Astrocyte of the hippocampus (primary cell): ENCODE data around the gene SIPA1L3.

Experiments used
- DNase-seq: peaks from one replicate; pipeline ENCODE4 v3.0.0; 2011; ENCODE audit warnings: low read depth, low spot score

SIPA1L3 gene

DNA sequence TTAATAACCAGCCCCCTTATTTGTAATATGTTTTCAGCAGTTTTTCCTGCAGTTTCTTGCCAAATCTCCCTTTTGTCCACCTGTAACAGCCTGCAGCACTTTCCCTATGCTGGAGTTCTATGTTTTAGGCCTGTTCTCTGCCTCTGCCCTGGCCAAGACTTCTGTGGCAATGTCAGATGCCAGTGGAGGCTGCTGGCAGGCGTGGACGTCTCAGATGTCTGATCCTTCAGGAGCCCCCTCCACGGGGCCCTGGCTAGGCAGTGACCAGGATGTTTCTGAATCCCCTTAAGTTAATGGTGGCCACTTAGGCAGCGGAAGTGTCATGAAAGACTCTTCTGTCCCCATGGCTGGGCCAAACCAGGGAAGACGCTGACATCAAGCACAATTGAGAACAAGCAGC, 40.8 kb downstream of the SIPA1L3 start:
- DNase-seq = no peak

DNA sequence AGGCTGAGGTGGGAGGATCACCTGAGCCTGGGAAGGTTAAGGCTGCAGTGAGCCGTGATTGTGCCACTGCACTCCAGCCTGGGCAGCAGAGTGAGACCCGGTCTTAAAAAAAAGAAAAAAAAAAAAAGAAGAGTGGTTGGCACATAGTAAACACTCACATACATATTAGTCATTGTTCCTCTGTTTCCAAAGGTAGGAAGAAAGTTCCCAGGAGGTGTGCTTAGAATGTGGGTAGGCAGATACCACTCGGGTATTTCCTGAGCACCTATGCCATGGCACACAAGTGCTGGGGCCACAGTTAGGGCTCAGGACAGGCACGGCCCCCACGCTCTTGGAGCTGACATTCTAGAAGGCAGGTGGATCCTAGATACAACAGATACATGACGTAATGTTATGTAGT, 41.4 kb downstream of the SIPA1L3 start:
- DNase-seq = no peak

GRCh38 chr19:37950471-37951175, 43.6 kb downstream of the SIPA1L3 start:
- DNase-seq = no peak

- no peak for DNase-seq
Measured at GRCh38 chr19:37951816-37952210, 44.8 kb downstream of the SIPA1L3 start.

DNA sequence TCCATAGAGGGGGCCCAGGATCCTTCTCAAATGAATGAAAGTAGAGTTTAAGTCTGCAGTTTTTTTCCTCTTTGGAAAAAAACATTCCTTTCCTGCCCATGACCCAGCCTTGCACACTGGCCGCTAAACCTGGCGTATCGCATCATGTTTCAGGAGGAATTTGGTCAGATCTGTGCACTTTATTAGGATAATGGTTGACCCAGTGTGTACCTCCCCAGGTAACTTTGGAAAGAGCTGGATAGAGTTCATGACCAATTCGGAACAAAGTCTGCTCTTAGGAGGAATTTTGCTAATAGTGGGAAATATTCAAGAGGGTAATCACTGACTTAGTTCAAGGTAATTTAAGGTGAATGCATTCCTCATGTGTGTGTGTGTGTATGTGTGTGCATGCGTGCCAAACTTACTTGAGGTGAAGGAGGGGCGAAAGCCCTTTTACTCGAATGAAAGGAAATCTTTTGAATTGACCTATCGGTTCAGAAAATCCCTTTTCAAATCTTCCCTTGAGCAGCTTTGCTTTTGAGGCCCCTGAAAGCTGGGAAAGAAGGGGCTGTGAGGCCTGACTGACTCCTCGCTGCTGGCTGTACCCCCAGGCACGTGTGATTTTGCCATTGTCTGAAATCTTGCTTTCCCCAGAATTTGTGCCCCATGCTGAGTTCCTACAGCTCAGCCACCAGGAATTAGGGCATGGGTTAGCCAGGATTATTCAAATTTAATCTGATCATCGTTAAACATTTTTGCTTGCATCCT, 46.3 kb downstream of the SIPA1L3 start:
- DNase-seq = peak; percentile 77

GRCh38 chr19:37953918-37954303, 46.9 kb downstream of the SIPA1L3 start:
- peak; percentile 27 for DNase-seq

GRCh38 chr19:37954421-37954874, 47.4 kb downstream of the SIPA1L3 start:
- peak; percentile 9 for DNase-seq

DNA sequence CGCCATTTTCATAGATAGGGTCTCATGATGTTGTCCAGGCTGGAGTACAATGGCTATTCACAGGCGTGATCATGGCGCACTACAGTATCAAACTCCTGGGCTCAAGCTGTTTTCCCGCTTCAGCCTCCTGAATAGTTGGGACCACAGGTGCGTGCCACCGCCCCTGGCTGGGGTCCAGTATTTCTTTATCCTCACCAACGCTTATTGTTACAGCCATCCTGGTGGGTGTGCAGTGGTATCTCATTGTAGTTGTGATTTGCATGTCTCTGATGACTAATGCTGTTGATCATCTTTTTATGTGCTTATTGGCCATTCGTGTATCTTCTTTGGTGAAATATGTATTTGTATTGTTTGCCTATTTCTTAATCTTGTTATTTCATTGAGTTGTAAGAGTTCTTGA, 49.0 kb downstream of the SIPA1L3 start:
- DNase-seq = no peak

DNA sequence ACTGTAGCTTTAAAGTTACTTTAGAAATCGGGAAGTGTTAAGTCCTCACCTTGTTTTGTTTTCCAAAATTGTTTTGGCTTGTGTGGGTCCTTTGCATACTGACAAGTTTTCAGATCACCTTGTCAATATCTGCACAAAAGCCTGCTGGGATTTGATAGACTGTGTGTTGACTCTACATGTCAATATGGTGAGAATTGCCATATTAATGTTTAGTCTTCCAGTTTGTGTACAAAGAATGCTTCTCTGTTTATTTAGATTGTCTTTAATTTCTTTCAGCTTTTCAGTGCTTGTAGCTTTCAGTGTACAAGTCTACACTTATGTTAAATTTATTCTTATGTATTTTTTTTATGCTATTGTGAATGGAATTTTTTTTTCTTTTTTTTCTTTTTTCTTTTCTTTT, 50.2 kb downstream of the SIPA1L3 start:
- no peak for DNase-seq

- DNase-seq = no peak
Measured at GRCh38 chr19:37959665-37960114, 52.7 kb downstream of the SIPA1L3 start.

DNA sequence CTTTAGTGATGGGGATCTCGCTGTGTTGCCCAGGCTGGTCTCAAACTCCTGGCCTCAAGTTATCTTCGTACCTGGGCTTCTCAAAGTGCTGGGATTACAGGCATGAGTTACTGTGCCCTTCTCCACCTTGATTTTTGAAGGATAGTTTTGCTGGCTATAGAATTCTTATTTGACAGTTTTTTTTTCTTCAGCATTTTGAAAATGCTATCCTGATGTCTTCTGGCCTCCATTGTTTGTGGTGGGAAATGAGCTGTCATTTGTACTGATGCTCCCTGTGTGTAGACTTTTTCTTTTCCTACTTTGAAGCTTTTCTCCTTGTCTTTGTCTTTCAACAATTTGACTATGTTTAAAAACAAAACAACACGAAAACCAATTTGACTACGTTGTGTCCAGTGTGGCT, 54.2 kb downstream of the SIPA1L3 start:
- DNase-seq = no peak

DNA sequence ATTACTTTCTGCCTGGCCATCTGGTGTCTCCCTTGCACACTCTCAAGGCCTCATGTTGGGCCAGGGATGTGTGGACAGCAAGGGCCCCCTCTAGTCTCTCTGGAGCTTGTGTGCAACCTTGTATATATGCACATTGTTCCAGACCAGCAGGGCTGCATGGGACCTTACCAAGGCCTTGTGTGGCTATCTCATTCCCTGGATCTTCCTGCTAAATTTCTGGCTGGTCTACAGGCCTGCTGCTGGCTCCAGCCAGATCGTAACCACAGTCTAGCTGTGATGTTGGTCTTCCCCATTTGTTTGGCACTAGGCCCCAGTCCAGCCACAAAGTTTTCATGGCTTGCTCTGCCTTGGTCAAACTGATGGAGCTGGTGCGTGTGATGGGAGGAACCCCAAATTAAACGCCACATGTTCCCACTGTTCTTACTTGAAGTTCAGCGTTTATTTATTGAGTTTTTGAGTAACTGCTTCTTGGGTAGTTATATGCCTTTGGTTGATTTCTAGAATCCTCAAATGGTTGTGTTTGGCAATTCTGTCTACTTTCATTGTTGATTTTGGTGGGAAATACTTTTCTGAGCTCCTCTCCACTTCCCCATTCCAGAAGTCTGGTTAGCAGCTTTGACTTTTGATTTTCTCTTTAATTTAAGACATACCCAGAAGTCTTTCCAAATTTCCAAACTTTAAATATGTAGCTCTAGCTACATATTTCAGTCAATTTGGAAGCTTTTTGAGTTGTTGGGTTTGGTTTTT, 56.4 kb downstream of the SIPA1L3 start:
- DNase-seq = peak; percentile 86

GRCh38 chr19:37964109-37964508, 57.1 kb downstream of the SIPA1L3 start:
- peak; percentile 42 for DNase-seq

GRCh38 chr19:37966211-37966661, 59.2 kb downstream of the SIPA1L3 start:
- peak; percentile 71 for DNase-seq

DNA sequence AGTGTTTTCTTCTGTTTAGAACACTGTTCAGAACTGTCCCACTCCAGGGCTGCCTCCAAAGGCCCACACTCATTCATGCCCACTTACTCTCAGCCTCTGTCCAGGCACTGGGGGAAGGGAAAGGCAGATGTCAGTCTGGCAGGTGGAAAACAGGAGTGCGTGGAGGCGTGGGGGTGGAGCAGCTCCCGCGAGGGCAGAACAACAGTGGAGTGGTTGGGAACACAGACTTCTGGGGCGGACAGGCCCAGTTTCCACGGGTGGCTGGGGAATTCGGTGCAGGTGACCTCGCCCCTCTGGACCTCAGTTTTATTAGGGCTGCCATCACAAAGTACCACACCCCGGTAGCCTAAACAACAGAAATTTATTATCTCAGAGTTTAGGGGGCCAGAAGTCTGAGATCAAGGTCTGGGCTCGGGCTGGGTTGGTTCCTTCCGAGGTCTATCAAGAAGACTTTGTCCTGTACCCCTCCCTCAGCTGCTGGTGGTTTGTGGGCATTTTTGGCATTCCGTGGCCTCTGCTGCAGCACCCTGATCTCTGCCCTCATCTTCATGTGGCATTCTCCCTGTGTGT, 59.7 kb downstream of the SIPA1L3 start:
- peak; percentile 65 for DNase-seq

GRCh38 chr19:37969695-37970094, 62.7 kb downstream of the SIPA1L3 start:
- no peak for DNase-seq

- DNase-seq = no peak
Measured at GRCh38 chr19:37970699-37971098, 63.7 kb downstream of the SIPA1L3 start.

- DNase-seq = no peak
Measured at GRCh38 chr19:37972803-37973202, 65.8 kb downstream of the SIPA1L3 start.

DNA sequence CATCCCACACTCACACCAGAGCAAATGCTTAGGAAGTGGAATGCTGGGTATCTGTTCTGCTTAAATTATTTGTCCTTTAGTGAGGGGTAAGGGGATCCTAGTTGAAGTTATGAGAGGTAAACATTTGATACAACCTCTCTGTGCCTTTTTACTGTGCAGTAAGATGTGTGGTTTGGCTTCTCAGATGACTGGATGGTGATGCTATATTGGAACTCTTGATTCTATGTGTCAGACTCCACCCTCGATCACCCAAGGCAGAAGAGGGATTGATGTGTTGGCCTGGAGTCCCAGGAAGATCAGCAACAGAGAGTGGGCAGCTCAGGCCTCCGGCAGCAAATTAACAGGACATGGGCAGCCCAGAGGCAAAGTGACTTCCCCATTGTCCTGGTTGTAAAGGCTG, 66.7 kb downstream of the SIPA1L3 start:
- DNase-seq = no peak

DNA sequence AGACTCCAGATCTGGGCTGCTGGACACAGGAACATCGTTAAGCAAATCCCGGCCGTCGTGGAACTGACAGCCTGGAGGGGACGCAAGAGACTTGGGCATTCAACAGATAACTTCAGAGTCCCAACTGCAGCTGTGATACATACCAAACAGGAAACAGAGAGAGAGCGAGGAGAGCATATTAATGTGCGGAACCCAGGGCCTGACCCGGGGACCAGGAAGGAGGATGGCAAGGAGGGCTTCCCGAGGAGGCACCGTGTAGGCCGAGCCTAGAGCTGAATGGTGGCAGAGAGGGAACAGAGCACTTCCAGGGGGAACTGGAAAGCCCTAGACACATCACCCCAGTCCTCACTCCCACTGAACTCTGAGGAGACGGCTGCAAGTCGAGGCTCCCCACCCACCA, 68.1 kb downstream of the SIPA1L3 start:
- DNase-seq = no peak

DNA sequence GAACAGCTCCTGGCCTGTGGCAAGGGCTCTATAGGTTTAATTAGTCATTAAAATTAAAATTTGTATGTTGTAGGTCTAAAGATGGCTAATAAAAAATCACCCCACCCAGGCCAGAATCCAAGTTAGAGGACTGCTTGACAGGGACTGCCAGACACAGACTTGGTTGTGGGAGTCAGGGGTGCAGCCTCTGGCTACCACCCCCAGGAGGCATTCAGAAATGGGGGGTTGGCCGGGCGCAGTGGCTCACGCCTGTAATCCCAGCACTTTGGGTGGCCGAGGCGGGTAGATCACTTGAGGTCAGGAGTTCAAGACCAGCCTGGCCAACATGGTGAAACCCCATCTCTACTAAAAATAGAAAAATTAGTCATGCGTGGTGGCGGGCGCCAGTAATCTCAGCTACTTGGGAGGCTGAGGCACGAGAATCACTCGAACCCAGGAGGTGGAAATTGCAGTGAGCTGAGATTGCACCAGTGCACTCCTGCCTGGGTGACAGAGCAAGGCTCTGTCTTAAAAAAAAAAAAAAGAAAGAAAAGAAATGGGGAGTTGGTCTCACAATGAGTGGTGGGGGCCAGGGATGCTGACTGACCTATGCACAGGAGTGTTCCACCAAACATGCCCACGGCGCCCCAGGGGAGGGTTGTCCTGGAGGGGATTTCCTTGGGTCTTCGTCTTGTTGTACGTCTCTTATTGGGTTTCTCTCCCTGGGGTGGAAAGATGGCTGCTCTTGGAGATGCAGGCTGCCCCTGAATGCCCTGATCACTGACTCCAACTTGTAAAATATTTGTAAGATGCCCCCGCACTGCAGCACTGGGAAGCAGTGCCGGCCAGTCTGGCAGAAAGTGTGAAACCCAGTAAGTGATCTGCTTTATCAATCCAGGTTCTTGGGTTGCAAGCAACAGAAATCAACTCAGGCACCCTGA, 68.8 kb downstream of the SIPA1L3 start:
- DNase-seq = no peak
